ENCODE data around the gene TNKS1BP1. TPM values are rescaled to one million over a fixed set of nuclear protein-coding genes. Genes with fewer than 3 reads are reported as not detected.
A peak's percentile ranks its signal among the peaks of the same experiment; 100 is the strongest.
"Not testable (repeated sequence)": the region's sequence is repeated elsewhere in the genome, so short reads cannot be mapped to it uniquely, and the experiment has no call there.

TNKS1BP1 gene
- total RNA-seq, 1 donor from 2014 or later = 160 TPM

GRCh38 chr11:57283231-57283990 lies 41.3 kb downstream of the TNKS1BP1 start:
- ATAC-seq = peak; percentile 68

- ATAC-seq = not testable (repeated sequence)
Measured at GRCh38 chr11:57281546-57281945, 43.2 kb downstream of the TNKS1BP1 start.

- no peak for ATAC-seq
Measured at GRCh38 chr11:57279116-57279515, 45.6 kb downstream of the TNKS1BP1 start.

- no peak for ATAC-seq
Measured at GRCh38 chr11:57278721-57279095, 46.0 kb downstream of the TNKS1BP1 start.

GRCh38 chr11:57277845-57278720 lies 46.7 kb downstream of the TNKS1BP1 start:
- ATAC-seq = peak; percentile 50

- peak; percentile 60 for ATAC-seq
Measured at GRCh38 chr11:57276971-57277675, 47.6 kb downstream of the TNKS1BP1 start.

GRCh38 chr11:57276169-57276970 lies 48.4 kb downstream of the TNKS1BP1 start:
- no peak for ATAC-seq

- no peak for ATAC-seq
Measured at GRCh38 chr11:57275582-57275981, 49.2 kb downstream of the TNKS1BP1 start.

- no peak for ATAC-seq
Measured at GRCh38 chr11:57274904-57275498, 49.8 kb downstream of the TNKS1BP1 start.

GRCh38 chr11:57273448-57274058 lies 51.2 kb downstream of the TNKS1BP1 start:
- ATAC-seq = peak; percentile 90

- ATAC-seq = no peak
Measured at GRCh38 chr11:57269571-57270021, 55.2 kb downstream of the TNKS1BP1 start.

- no peak for ATAC-seq
Measured at GRCh38 chr11:57266157-57266556, 58.6 kb downstream of the TNKS1BP1 start.

GRCh38 chr11:57263351-57263750 lies 61.4 kb downstream of the TNKS1BP1 start:
- ATAC-seq = no peak

- no peak for ATAC-seq
Measured at GRCh38 chr11:57262157-57262556, 62.6 kb downstream of the TNKS1BP1 start.

- ATAC-seq = no peak
Measured at GRCh38 chr11:57260937-57261783, 63.6 kb downstream of the TNKS1BP1 start.

GRCh38 chr11:57256119-57256518 lies 68.6 kb downstream of the TNKS1BP1 start:
- ATAC-seq = no peak

- ATAC-seq = peak; percentile 70
Measured at GRCh38 chr11:57255618-57256017, 69.1 kb downstream of the TNKS1BP1 start.

GRCh38 chr11:57254631-57255030 lies 70.1 kb downstream of the TNKS1BP1 start:
- ATAC-seq = no peak

GRCh38 chr11:57251491-57252104 lies 73.2 kb downstream of the TNKS1BP1 start:
- ATAC-seq = no peak

- ATAC-seq = no peak
Measured at GRCh38 chr11:57251037-57251436, 73.7 kb downstream of the TNKS1BP1 start.
